Middle frontal gyrus (tissue), 1 donor: ENCODE data around the gene C1orf94.
"Not testable (repeated sequence)": the region's sequence is repeated elsewhere in the genome, so short reads cannot be mapped to it uniquely, and the experiment has no call there.

Experiments
- DNase-seq: peaks from one replicate; pipeline ENCODE4 v3.0.0-alpha.2; 2015; ENCODE audit warnings: low spot score; ENCODE audit errors: extremely low spot score

Gene C1orf94

DNA sequence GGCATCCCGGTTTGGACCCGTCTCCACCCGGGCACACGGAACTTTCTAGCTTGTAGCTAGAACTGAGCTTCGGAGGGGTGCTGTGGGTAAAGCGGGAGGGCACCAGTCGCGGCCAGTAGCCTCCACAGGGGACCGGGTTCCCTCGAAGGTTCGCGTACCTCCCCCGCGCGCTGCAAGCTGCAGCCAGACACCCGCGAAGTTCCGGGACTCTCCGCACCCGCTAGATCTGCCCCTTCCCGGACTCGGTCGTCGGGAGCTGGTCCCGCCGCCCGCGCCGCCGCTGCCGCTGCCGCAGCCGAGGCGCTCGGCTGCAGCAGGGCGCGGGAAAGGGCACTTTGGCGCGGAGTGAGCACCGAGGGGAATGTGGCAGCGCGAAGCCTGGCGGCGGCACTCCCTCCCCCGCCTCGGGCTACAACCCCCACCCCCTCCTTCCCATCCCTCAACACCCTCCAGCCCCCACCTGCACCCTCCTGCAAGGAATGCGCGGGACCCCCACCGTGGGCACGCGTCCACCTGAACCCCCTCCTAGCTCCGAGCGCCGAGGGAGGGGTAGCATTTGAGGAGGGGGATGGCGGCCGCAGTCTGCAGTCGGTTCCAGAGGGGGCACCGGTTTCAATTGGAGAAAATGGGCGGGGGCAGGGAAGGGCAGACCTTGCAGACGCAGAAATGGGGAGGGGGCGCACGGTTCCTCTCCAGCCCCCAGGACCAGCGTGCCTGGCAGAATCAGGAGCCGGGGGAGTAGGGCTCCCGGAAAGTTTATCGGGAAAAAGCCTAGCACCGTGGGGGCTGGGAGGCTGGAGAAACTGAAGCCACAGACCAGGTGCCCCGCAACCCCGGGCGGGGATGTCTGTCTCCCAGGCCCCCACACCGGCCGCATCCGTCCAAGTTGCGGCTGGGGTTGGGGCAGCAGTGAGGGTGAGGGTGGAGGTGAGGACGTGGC is 12.6 kb upstream of the C1orf94 start:
- DNase-seq = no peak

DNA sequence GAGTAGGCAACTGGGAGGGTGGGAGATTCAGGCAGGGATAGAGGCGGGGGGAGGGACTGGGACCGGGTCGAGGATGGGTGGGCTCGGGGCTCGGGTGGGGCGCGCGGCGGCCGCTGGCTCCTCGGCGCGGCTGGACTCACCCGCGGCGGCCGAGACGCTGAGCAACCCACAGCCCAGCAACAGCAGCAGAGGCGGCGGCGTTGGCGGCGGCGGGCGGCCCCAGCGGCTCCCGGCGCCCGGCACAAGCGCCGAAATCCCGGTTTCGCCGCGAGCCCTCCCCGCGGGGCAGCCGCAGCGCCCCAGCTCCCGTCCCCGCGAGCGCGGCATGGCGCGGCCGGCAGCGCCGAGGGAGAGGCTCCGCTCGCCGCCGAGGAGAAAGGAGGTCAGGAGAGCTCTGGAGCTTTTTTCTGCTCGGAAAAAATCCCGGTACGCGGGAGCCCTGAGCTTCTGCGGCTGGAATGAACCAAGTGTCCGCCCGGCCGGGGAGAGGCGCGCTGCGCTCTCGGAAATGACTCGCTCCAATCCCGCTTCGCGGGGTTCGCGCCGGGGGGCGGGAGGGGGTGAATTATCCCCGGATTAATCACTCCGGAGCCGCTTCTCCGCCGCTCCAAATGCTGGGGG is 11.8 kb upstream of the C1orf94 start, which contains the start of gene CSMD2:
TSS of gene CSMD2 (minus strand) at position 460 of the 621 bp plus-strand sequence. CDS start at position 327, 133 bp downstream.
- DNase-seq = peak; percentile 72

DNA sequence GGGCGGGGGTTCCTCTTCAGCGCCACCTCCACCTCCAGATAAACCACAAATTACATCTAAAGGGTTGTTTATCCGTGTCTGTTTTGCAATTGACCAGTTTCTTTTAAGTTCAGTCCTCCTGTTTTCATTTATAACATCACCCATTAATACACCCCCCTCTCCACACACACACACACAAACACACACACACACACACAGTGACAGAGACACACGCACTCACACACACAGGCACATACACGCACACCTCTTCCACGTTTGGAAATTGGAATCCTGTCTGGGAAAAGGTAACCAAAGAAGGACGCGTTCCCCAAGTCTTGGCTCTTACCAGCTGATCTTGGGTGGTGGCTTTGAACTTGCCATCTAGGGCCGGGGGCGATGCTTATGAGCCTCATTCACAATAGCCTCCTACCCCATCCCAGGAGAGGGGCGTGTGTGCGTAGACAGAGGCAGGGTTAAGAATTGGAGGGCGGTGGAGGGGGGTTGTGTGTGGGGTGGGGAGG is 11.2 kb upstream of the C1orf94 start:
- no peak for DNase-seq

DNA sequence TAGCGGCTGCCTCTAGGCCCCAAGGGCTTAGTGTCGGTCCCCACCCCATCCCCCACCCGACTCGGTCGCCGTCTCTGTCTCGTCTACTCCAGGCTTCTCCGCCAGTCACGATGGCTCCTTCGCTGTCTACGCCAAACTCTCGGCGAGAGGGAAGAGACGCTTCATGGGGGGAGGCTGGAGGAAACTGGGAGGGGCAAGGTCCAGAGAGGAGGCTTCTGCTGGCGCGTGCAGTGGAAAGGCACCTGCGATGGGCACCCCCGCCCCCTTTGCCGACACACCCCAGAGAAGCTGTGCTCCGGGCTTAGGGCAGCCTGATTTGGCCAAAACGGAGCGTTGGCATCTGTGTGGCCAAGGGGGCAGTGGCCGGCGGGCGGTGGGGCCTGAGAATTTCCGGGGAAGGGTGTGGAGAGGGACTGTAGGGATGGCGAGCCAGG is 10.5 kb upstream of the C1orf94 start:
- DNase-seq = no peak

DNA sequence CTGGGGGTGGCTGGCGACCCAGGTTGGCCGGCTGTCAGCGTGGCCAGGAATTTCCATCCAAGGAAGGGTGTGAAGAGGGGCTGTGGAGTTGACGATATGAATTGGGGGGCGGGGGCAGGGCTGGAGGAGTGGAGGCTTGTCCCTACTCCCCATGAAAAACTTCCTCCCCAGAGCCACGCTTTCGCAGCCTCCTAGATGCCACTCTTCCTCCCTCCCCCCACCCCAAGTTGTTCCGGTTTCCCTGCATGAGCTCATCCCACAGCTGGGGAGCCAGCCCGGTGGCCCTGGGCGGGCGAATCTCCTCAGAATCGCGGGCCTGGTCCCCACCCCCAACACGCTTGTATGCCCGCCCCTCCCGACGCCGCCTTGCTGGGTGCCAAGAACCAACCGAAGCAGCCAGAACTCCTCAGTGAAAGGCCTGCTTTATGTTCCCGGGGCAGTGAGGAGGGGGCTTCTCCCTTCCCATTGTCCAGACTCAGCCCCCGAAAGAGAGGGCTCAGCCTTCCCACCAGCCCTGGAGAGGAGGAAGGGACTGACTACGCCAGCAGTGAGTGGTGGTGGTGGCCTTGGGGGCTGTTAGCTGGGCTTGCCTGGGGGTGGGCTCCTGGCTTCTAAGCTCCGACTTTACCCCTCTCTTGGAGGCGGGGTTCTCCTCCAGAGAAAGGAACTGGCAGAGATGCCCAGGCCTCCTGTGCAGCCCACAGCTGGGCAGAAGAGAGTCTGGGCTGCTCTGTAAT is 9.9 kb upstream of the C1orf94 start:
- DNase-seq = peak; percentile 44

DNA sequence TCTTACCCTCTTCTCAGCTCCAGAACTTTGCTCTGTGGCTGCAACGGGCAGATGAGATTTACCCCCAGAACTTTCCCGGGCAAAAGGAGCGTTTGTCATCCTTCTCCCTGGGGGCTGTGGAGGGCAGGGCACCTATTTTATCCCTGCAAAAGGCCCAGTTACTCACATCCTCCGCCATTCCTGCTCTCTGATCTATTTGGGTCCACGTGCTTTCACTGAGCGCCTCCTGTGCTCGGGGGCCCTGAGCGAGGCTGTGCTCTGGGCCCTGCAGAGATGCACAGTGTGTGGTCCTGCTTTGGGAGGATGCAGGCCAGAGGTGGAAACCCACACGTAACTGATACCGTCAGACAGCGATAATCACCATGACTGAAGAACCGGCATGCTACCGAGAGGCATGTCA is 9.3 kb upstream of the C1orf94 start:
- no peak for DNase-seq

DNA sequence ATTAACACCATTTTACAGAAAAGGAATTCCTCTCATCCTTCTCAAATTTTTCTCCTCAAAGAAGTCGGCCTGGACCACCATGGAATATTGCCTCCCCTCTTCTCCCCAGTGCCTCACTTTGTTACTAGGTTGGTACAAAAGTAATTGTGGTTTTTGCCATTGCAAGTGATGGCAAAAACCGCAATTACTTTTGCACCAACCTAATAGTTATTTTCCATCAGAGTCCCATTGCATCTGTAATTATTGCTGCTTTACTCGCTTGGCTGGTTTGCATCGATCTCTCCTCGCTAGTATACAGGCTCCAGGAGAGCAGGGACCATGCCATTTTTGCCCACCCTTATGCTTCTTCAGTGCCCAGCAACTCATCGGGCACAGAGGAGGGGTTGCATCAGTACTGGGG is 963 bp upstream of the C1orf94 start:
- no peak for DNase-seq

DNA sequence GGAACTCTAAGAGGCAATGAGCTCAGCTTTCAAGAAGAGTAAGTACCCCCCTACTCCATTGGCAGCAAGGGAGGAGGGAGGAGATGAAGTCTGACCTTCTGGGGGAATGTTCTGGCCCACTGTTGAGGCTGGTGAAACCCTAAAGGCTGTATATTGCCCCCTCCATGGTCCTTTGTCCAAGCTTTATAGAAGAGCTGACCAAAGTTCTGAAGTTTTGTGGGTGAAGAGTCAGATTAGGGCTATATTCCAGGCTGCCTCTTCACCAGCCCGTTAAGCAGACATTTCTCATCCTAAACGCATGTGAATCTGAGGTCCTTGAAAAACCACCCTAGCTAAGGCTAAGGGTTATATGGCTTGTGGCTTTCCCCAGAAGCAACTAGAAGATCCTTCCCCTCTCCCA is 1.4 kb downstream of the C1orf94 start:
- no peak for DNase-seq

DNA sequence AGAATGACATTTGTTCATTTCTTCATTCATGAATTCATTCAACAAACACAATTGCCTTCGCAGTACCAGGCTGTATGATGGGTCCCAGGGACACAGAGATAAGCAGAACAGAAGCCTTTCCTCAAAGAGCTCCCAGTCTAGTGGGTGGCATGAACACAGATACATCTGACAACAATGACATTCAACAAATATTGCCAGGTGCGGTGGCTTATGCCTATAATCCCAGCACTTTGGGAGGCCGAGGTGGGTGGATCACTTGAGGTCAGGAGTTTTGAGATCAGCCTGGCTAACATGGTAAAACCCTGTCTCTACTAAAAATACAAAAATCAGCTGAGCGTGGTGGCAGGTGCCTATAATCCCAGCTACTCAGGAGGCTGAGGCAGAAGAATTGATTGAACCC is 6.7 kb downstream of the C1orf94 start:
- not testable (repeated sequence) for DNase-seq

DNA sequence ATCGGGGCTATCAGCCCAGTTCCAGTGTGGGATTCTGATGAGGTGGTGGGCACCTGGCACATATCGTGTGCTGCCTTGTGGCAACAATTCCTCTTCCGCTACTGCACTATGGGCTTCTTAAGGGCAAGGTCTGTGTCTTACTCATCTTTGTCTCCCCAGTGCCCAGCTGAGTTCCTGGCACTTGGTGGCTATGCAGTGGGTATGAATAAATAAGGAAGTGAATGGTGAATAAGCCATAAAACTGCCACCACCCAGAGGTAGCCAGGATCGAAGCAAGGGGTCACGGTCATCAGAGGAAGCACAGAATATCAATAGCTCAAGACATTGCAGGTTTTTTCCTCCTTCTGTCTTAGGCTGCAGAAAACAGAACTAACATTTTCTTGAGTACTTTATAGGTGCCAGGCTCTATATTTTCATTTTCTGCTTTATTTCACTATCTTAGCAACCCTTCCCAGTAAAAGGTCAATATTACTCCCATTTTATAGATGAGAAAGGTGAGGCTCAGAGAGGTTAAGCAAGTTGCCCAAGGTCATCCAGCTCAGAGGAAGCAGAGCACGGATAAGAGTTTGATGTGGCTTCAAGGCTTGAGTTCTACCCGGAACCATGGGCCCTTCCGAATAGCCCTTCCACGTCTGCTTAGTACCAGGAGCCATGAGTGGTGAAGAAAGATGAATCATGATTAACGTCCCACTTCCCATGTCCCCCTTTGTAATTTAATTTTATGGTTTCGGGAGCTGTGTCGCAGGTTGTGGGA is 10.2 kb downstream of the C1orf94 start:
- DNase-seq = no peak

DNA sequence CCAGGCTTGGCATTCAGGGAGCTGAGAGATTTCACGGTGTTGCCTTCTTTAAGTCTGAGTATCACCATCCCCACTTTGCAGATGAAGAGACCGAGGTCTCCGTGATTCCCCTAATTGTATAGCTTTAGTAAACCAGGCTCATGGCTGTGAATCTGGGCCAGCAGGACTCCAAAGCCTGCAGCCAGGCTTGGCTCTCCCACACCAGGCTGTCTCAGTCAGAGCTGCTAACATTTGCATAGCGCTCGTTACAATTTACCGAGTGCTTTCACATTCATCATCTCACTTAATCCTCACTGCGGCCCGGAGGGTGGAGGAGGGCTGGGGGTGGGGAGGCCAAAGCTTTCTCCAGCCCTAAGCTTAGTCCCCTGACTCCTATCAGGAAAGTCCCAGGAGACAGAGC is 11.7 kb downstream of the C1orf94 start:
- no peak for DNase-seq

DNA sequence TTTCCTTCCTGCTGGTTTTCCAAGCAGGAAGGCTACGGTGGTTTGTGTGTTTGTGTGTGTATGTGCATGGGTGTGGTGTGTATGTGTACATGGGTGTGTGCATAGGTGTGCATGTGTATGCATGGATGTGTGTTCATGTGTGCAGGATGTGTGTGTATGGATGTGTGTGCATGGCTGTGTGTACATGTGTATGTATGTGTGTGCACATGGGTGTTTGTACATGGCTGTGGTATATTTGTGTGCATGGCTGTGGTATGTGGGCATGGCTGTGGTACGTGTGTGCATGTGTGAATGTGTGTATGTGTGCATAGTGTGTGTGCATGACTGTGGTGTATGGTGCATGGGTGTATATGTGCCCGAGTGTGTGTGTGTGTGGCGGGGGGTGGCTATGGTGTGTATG is 12.3 kb downstream of the C1orf94 start:
- DNase-seq = no peak

DNA sequence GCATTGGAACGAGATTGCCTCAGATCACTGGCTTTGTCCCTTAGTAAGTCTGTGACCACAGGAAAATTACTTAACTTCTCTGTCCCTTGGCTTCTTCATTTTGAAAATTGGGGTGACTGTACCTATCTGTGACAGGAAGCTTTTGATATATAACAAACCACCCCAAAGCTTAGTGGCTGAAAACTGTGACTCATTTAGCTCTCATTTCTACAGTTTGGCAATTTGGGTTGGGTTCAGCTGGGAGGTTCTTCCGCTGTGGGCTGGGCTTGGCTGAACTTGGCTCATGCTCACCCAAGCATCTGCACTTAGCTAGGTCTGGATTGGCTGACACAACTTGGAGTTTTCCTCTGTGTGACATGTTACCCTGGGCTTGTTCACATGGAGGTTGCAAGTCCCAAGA is 14.0 kb downstream of the C1orf94 start:
- no peak for DNase-seq

DNA sequence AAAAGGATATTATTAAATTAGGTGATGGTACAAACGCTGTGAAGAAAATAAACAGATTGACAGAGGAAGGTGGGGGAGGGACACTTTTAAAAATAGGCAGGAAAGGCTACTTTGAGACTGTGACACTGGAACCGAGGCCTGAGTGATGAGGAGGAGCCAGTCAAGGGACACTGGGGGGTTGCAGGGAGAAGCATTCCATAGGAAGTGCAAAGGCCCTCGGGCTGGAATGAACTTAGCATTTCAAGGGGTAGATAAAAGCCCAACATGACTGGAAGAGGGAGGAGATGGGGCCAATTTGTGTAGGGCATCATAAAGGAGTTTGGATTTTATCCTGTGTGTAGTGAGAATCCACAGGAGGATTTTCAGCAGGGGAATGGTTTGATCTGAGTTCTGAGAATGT is 15.9 kb downstream of the C1orf94 start:
- DNase-seq = no peak

DNA sequence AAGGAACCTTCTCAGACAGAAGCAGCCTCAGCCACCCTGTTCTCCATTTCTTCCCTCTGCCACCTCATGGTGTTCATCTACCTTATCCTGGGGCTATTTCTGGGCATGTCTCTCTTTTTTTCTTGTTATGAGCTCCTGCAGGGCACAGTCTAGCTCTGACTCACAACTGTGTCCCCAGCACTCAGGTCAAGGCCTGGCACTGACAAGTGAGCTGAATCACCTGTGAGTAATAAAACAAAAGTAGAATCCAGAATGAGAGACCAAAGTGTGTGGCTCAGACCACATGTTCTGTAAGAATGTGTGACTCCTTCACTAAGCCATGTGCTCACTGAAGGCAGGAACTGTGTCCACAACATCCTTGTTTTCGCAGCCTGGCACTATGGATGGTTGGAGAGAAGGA is 23.2 kb downstream of the C1orf94 start:
- no peak for DNase-seq

DNA sequence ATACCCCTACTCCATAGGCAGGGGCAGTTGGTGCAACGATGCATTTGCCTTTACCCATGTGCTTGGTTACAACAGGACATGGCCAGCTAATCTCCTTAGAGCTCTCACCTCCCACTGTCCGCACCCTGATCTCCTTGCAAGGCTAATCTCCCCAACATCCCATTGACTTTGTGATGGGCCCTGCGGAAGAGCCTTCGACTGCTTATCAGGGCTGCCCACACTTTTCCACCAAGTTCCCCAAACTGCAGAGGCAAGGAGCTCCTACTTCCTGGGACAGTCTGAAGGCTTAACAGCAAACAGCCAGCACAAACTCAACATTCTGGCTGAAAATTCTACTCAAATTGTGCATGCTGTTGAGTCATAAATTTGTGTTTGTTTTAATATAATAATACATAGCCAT is 36.0 kb downstream of the C1orf94 start:
- DNase-seq = no peak

DNA sequence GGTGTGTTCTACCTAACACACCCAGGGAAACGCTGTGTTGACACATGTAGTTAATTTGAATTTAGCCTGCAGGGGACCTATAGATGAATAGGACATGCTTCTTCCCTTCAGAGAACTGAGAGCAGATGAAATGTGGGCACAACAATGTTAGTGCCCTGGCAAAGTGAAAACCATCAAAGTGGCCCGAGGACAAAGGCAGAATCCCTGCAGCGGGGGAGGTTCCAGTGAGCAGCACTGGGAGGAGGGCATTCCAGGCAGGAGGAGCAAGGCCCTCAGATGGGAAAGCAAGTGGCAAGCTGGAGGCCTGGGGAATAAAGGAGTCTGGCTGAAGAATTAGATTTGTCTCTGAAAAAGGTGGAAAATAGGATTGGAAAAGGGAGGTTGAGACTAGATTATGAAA is 37.2 kb downstream of the C1orf94 start:
- DNase-seq = no peak

DNA sequence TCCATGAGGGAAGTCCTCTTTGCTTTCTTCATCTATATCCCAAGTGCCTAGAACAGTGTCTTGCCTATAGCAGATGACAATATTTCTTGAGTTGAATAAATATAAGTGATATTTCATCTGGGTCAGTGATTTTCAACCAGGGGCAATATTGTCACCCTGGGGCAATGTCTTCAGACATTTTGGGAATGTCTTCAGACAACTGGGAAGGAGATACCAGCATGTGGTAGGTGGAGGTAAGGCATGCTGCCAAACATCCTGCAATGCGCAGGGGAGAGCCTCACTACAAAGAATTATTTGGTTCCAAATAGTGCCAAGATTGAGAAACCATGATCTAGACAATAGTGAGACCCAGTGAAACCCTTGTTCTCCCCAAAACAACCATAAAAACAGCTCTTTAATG is 54.7 kb downstream of the C1orf94 start:
- no peak for DNase-seq

DNA sequence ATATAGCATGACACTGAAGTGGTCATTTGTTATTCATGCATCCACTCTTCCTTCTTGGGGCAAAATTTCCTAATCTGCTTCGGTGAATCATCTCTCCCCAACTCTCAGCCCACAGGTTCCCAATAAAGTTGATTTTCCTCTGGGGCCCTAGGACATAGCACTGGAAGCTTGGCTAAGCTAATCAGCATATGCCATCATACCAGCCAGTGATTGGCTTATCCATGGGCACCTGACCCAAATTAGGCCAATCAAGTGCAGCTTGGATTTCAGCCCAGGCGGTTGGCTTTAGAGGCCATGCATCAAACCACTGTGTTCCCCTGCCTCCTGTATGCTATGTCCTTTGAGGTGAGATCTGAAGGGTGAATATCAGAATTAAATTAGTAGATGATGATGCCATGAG is 58.9 kb downstream of the C1orf94 start:
- DNase-seq = no peak

DNA sequence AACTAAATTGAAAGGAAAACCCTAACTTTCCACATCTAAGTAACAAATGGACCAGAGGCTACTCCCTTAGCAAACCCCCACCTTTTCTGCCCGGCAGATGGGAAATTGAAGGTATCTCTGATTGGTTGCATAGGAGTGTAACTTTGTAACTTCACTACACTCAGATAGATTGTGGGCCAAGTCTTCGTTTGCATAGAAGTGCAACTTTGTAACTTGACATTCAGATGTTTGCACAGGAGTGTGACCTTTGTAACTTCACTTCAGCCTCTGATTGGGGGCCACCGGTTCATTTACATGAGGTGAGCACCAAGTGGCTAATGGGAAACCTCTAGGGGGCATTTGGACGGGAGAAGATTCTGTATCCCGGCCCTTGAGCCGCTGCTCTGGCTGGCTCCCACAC is 59.4 kb downstream of the C1orf94 start:
- no peak for DNase-seq

DNA sequence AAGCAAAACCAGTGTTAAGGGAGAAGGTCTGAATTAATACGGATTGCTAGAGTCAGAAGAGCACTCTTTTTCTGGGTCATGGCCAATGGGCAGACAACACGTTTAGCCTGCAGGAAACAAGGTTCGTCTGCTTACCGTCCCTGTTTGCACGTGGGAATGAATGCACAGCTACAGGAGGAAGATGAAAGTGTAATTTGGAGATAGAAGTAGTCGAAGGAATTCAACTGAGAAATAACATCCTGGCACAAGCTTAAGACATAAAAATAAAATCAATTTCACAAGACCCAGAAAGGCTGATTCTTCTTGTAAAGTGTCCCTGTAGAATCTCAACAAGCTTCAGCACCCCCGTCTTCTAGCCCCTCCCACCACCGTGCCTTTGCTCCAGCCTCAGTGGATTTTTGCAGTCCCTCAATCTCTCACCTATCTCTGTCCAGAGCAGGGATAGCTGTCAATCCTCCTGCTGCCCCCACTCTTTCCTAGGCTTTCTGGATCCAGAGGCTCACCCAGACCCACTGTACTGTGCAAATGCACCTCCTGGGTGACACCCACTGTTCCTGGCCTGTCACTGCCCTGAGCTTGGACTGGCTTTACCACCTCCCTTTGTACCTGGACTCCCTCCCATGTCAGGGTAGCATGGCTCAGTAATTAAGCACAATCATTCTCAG is 60.6 kb downstream of the C1orf94 start:
- no peak for DNase-seq
